ENCODE measurements around the gene CFAP61. TPM values are rescaled to one million over a fixed set of nuclear protein-coding genes. Genes with fewer than 3 reads are reported as not detected.

CFAP61 gene
- total RNA-seq, 1 experiment from 2014 or later, result 0.28 TPM

- Histone ChIP-seq H3K4me3 (ENCODE audit: low read depth in 2 of 2, low read length in 2 of 2) (no peak overlapping the region), H3K27ac (ENCODE audit: low read length) (no peak overlapping the region), H3K9me3 (ENCODE audit: control insufficient read depth, insufficient read depth, low read depth, low read length) (no peaks in the 10 kb centered on the region), H3K36me3 (ENCODE audit: control insufficient read depth, insufficient read depth, low read length) (no peaks in the 10 kb centered on the region), H3K4me1 (ENCODE audit: control insufficient read depth, insufficient read depth, low read length) (no peaks in the 10 kb centered on the region), H3K27me3 (ENCODE audit: control insufficient read depth, insufficient read depth, low read length) (no peaks in the 10 kb centered on the region; the same call in 1 of the 2 replicates)
- DNase-seq (ENCODE audit: low read depth, low spot score), result no peak
- BruUV-seq (replicated peaks), result no TSS peak
- no peak for ATAC-seq
- ChIA-PET CTCF (no interaction called here), POLR2A (no interaction called here)
- TF ChIP-seq REST (IDR thresholded peaks at IDR 0.05; ENCODE audit: insufficient read depth in 1 of 2, low read depth in 2 of 2, low read length in 1 of 2) (no peak), CTCF (IDR thresholded peaks at IDR 0.05) (no peak), TCF7L2 (IDR thresholded peaks at IDR 0.05; ENCODE audit: low read depth, low read length) (no peak), POLR2AphosphoS5 (IDR thresholded peaks at IDR 0.05; ENCODE audit: low read depth, low read length) (no peak), SIN3A (IDR thresholded peaks at IDR 0.05; ENCODE audit: borderline replicate concordance, insufficient read depth, low read depth, low read length) (no peak)
- in situ Hi-C loops (cut with HindIII; ENCODE audit: low pct_unique_long_range_greater_than_20kb, low sequenced_read_pairs), result no loop called here
- intact Hi-C loops (cut with micrococcal nuclease; ENCODE audit: unreplicated experiment), result no loop called here
Observed at GRCh38 chr20:20273286-20273685, 221.0 kb downstream of the CFAP61 start.

GRCh38 chr20:20274821-20275220, 222.5 kb downstream of the CFAP61 start:
- ChIA-PET CTCF (no interaction called here), POLR2A (no interaction called here)
- Histone ChIP-seq H3K27ac (ENCODE audit: low read length) (no peak overlapping the region), H3K4me3 (ENCODE audit: low read depth in 2 of 2, low read length in 2 of 2) (no peak overlapping the region), H3K4me1 (ENCODE audit: control insufficient read depth, insufficient read depth, low read length) (no peaks in the 10 kb centered on the region), H3K36me3 (ENCODE audit: control insufficient read depth, insufficient read depth, low read length) (no peaks in the 10 kb centered on the region), H3K27me3 (ENCODE audit: control insufficient read depth, insufficient read depth, low read length) (no peaks in the 10 kb centered on the region; the same call in 1 of the 2 replicates), H3K9me3 (ENCODE audit: control insufficient read depth, insufficient read depth, low read depth, low read length) (no peaks in the 10 kb centered on the region)
- BruUV-seq (replicated peaks), result no TSS peak
- intact Hi-C loops (cut with micrococcal nuclease; ENCODE audit: unreplicated experiment), result no loop called here
- TF ChIP-seq SIN3A (IDR thresholded peaks at IDR 0.05; ENCODE audit: borderline replicate concordance, insufficient read depth, low read depth, low read length) (no peak), TCF7L2 (IDR thresholded peaks at IDR 0.05; ENCODE audit: low read depth, low read length) (no peak), CTCF (IDR thresholded peaks at IDR 0.05) (no peak), REST (IDR thresholded peaks at IDR 0.05; ENCODE audit: insufficient read depth in 1 of 2, low read depth in 2 of 2, low read length in 1 of 2) (no peak), POLR2AphosphoS5 (IDR thresholded peaks at IDR 0.05; ENCODE audit: low read depth, low read length) (no peak)
- ATAC-seq (no peak), DNase-seq (ENCODE audit: low read depth, low spot score) (no peak)
- in situ Hi-C loops (cut with HindIII; ENCODE audit: low pct_unique_long_range_greater_than_20kb, low sequenced_read_pairs), result no loop called here
